Measurements from ENCODE around the gene POLR2L. TPM values are rescaled to one million over a fixed set of nuclear protein-coding genes. Genes with fewer than 3 reads are reported as not detected.

Gene POLR2L
- total and polyA plus RNA-seq, 2 of the 13 experiments (the other 11 are each of a cell fraction or from before 2014, with no cell fraction given): 104 to 114 TPM

DNA sequence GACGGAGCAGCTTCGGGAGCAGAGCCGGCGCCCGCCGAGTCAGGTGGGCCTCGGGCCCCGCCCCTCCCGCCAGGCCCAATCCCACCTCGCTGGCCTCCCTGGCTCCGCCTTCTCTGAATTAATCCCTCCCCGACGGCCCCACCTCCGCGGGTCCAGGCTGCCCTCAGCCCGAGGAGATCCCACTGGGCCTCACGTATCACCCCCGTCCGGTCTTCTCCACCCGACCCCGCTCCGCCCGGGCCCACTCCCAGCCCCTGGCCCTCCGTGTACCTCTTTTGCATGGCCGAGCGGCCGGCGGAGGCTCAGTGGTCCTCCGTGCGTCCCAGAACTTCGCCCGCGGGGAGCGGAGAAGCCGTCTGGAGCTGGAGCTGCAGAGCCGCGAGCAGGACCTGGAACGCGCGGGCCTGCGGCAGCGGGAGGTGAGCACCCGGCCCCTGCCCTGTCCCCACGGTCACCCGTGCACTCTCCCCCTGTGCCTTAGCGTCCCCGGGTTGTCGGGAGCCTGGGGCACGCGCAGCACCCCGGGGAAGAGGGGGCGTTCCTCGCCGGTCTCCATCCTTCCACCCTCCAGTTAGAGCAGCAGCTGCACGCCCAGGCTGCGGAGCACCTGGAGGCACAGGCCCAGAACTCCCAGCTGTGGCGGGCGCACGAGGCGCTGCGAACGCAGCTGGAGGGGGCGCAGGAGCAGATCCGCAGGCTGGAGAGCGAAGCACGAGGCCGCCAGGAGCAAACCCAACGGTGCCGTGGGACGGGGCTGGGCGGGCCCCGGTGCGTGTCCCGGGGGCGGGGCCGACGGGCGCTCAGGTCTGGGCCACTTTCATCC lies 11.8 kb downstream of the POLR2L start (continued):
- TF ChIP-seq, protein P1, sequence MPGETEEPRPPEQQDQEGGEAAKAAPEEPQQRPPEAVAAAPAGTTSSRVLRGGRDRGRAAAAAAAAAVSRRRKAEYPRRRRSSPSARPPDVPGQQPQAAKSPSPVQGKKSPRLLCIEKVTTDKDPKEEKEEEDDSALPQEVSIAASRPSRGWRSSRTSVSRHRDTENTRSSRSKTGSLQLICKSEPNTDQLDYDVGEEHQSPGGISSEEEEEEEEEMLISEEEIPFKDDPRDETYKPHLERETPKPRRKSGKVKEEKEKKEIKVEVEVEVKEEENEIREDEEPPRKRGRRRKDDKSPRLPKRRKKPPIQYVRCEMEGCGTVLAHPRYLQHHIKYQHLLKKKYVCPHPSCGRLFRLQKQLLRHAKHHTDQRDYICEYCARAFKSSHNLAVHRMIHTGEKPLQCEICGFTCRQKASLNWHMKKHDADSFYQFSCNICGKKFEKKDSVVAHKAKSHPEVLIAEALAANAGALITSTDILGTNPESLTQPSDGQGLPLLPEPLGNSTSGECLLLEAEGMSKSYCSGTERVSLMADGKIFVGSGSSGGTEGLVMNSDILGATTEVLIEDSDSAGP (CRISPR knock-in tag; IDR thresholded peaks at IDR 0.05; ENCODE audit: borderline replicate concordance): peak; percentile 22; the same call in 1 of the 2 replicates
- peak; percentile 12; the same call in 1 of the 2 replicates for TF ChIP-seq HOXA3 (CRISPR knock-in tag; IDR thresholded peaks at IDR 0.05)
- no peak for TF ChIP-seq ZNF282 (IDR thresholded peaks at IDR 0.05; ENCODE audit: partially characterized antibody)
- TF ChIP-seq MTF2 (CRISPR knock-in tag; IDR thresholded peaks at IDR 0.05; ENCODE audit: borderline replicate concordance): peak; percentile 60; the same call in 1 of the 2 replicates
- TF ChIP-seq ZNF430 (CRISPR knock-in tag; IDR thresholded peaks at IDR 0.05): 0 out of 2 replicates have a peak, but pooled peaks have one; percentile 51
- peak; percentile 69; the same call in 1 of the 2 replicates for TF ChIP-seq ZNF451 (CRISPR knock-in tag; IDR thresholded peaks at IDR 0.05)
- no peak for TF ChIP-seq SOX6 (IDR thresholded peaks at IDR 0.05)
- no peak for TF ChIP-seq SOX6 (CRISPR knock-in tag; IDR thresholded peaks at IDR 0.05)
- no peak for TF ChIP-seq PTBP1 (IDR thresholded peaks at IDR 0.05; ENCODE audit: low read depth, low read length, poor library complexity, severe bottlenecking)
- 0 out of 2 replicates have a peak, but pooled peaks have one; percentile 19 for TF ChIP-seq HOXD1 (CRISPR knock-in tag; IDR thresholded peaks at IDR 0.05)
- TF ChIP-seq HOXA5 (CRISPR knock-in tag; IDR thresholded peaks at IDR 0.05): peak; percentile 23; the same call in 1 of the 2 replicates
- TF ChIP-seq, protein P2, sequence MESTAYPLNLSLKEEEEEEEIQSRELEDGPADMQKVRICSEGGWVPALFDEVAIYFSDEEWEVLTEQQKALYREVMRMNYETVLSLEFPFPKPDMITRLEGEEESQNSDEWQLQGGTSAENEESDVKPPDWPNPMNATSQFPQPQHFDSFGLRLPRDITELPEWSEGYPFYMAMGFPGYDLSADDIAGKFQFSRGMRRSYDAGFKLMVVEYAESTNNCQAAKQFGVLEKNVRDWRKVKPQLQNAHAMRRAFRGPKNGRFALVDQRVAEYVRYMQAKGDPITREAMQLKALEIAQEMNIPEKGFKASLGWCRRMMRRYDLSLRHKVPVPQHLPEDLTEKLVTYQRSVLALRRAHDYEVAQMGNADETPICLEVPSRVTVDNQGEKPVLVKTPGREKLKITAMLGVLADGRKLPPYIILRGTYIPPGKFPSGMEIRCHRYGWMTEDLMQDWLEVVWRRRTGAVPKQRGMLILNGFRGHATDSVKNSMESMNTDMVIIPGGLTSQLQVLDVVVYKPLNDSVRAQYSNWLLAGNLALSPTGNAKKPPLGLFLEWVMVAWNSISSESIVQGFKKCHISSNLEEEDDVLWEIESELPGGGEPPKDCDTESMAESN (CRISPR knock-in tag; conservative IDR thresholded peaks at IDR 0.05): 0 out of 2 replicates have a peak, but pooled peaks have one; percentile 20
- peak; percentile 88 for TF ChIP-seq ZNF777 (CRISPR knock-in tag; IDR thresholded peaks at IDR 0.05)
- TF ChIP-seq, protein P3, sequence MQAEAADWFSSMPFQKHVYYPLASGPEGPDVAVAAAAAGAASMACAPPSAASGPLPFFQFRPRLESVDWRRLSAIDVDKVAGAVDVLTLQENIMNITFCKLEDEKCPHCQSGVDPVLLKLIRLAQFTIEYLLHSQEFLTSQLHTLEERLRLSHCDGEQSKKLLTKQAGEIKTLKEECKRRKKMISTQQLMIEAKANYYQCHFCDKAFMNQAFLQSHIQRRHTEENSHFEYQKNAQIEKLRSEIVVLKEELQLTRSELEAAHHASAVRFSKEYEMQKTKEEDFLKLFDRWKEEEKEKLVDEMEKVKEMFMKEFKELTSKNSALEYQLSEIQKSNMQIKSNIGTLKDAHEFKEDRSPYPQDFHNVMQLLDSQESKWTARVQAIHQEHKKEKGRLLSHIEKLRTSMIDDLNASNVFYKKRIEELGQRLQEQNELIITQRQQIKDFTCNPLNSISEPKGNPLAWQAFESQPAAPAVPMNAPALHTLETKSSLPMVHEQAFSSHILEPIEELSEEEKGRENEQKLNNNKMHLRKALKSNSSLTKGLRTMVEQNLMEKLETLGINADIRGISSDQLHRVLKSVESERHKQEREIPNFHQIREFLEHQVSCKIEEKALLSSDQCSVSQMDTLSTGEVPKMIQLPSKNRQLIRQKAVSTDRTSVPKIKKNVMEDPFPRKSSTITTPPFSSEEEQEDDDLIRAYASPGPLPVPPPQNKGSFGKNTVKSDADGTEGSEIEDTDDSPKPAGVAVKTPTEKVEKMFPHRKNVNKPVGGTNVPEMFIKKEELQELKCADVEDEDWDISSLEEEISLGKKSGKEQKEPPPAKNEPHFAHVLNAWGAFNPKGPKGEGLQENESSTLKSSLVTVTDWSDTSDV (CRISPR knock-in tag; IDR thresholded peaks at IDR 0.05): peak; percentile 92
- no peak for TF ChIP-seq STAT5B (CRISPR knock-in tag; IDR thresholded peaks at IDR 0.05)
- TF ChIP-seq BCL6 (CRISPR knock-in tag; IDR thresholded peaks at IDR 0.05): no peak
- 0 out of 2 replicates have a peak, but pooled peaks have one; percentile 34 for TF ChIP-seq NR1H2 (CRISPR knock-in tag; IDR thresholded peaks at IDR 0.05; ENCODE audit: borderline replicate concordance, low read depth)
- TF ChIP-seq SP1 (IDR thresholded peaks at IDR 0.05): no peak
- TF ChIP-seq SP1 (CRISPR knock-in tag; IDR thresholded peaks at IDR 0.05): peak; percentile 44
- no peak; the same call in 1 of the 2 replicates for TF ChIP-seq ZSCAN25 (CRISPR knock-in tag; IDR thresholded peaks at IDR 0.05)
- 0 out of 2 replicates have a peak, but pooled peaks have one; percentile 33 for TF ChIP-seq MTF1 (CRISPR knock-in tag; IDR thresholded peaks at IDR 0.05)
- TF ChIP-seq HMGA1 (CRISPR knock-in tag; conservative IDR thresholded peaks at IDR 0.05): no peak
- TF ChIP-seq, protein P4, sequence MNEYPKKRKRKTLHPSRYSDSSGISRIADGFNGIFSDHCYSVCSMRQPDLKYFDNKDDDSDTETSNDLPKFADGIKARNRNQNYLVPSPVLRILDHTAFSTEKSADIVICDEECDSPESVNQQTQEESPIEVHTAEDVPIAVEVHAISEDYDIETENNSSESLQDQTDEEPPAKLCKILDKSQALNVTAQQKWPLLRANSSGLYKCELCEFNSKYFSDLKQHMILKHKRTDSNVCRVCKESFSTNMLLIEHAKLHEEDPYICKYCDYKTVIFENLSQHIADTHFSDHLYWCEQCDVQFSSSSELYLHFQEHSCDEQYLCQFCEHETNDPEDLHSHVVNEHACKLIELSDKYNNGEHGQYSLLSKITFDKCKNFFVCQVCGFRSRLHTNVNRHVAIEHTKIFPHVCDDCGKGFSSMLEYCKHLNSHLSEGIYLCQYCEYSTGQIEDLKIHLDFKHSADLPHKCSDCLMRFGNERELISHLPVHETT (CRISPR knock-in tag; conservative IDR thresholded peaks at IDR 0.05): no peak
- TF ChIP-seq SMAD1 (CRISPR knock-in tag; IDR thresholded peaks at IDR 0.05; ENCODE audit: borderline replicate concordance, low read depth): no peak
